Neural progenitor cell (in vitro differentiated cells): ENCODE results near the gene ITPR2. TPM values are rescaled to one million over a fixed set of nuclear protein-coding genes. Genes with fewer than 3 reads are reported as not detected.

ENCODE experiments used
- DNase-seq: peaks from one replicate; pipeline ENCODE4 v3.0.0-alpha.2; 2016; ENCODE audit warnings: low spot score
- H2AFZ ChIP-seq: fragments of 200-600 bp; sonication (generic); replicated peaks from 2 replicates; pipeline ENCODE4 v1.6.1; 2016; ENCODE audit warnings: antibody characterized with exemption
- H3F3A ChIP-seq: fragments of 200-600 bp; sonication (generic); 2 replicates; pipeline ENCODE4 v1.6.1; 2016; ENCODE audit warnings: antibody characterized with exemption, low read depth
- H3K27ac ChIP-seq: fragments of 200-600 bp; sonication (generic); 2 replicates; pipeline ENCODE4 v1.5.1; 2016; ENCODE audit warnings: mild to moderate bottlenecking
- H3K27me3 ChIP-seq: fragments of 200-600 bp; sonication (generic); 2 replicates; pipeline ENCODE4 v1.6.1; 2016; ENCODE audit warnings: mild to moderate bottlenecking, moderate library complexity
- H3K36me3 ChIP-seq: fragments of 200-600 bp; sonication (generic); 2 replicates; pipeline ENCODE4 v1.5.1; 2016
- H3K4me1 ChIP-seq: fragments of 200-600 bp; sonication (generic); 2 replicates; pipeline ENCODE4 v1.6.1; 2016; ENCODE audit warnings: mixed run types
- H3K4me2 ChIP-seq: fragments of 200-600 bp; sonication (generic); 2 replicates; pipeline ENCODE4 v1.6.1; 2016
- H3K4me3 ChIP-seq: fragments of 200-600 bp; sonication (generic); 2 replicates; pipeline ENCODE4 v1.5.1; 2016
- H3K79me2 ChIP-seq: fragments of 200-600 bp; sonication (generic); 2 replicates; pipeline ENCODE4 v1.6.1; 2016; ENCODE audit warnings: low read depth
- H3K9ac ChIP-seq: fragments of 200-600 bp; sonication (generic); 2 replicates; pipeline ENCODE4 v1.6.1; 2016
- H3K9me3 ChIP-seq: fragments of 200-600 bp; sonication (generic); 2 replicates; pipeline ENCODE4 v1.5.1; 2016; ENCODE audit warnings: low read depth
- H4K20me1 ChIP-seq: fragments of 200-600 bp; sonication (generic); 2 replicates; pipeline ENCODE4 v1.6.1; 2016; ENCODE audit warnings: low read depth
- H3K27ac Mint-ChIP-seq: 3 replicates; pipeline ENCODE4 v1.8.0; 2021; ENCODE audit warnings: mixed read lengths
- H3K27me3 Mint-ChIP-seq: 2 replicates; pipeline ENCODE4 v1.8.0; 2022; ENCODE audit warnings: low read depth, mild to moderate bottlenecking, inconsistent platforms, moderate library complexity, mixed read lengths; ENCODE audit not compliant: insufficient read depth
- H3K36me3 Mint-ChIP-seq: 3 replicates; pipeline ENCODE4 v1.8.0; 2021; ENCODE audit warnings: mixed read lengths
- H3K4me1 Mint-ChIP-seq: 3 replicates; pipeline ENCODE4 v1.8.0; 2021; ENCODE audit warnings: mixed read lengths
- H3K4me3 Mint-ChIP-seq: 3 replicates; pipeline ENCODE4 v1.8.0; 2021; ENCODE audit warnings: mild to moderate bottlenecking, moderate library complexity, mixed read lengths
- H3K9me3 Mint-ChIP-seq: 3 replicates; pipeline ENCODE4 v1.8.0; 2020; ENCODE audit warnings: mixed read lengths
- EZH2 ChIP-seq: fragments of 200-600 bp; sonication (generic); IDR thresholded peaks from 2 replicates; pipeline ENCODE4 v1.6.1; 2017; ENCODE audit warnings: antibody characterized with exemption, mild to moderate bottlenecking, moderate library complexity
- EZH2phosphoT487 ChIP-seq: fragments of 200-600 bp; sonication (generic); IDR thresholded peaks from 2 replicates; pipeline ENCODE4 v1.6.1; 2017; ENCODE audit warnings: antibody characterized with exemption
- total RNA-seq: library from RNA; depleted of rRNA; stranded (reverse); fragments of >200 nt; gene quantifications from 2 replicates; pipeline ENCODE4 v1.2.3, GENCODE V29; 2015; ENCODE audit warnings: low replicate concordance
- TF ChIP-seq, protein P1 (sequence below): fragments of 200-600 bp; sonication (generic); IDR thresholded peaks from 2 replicates; pipeline ENCODE4 v1.5.1; 2017; ENCODE audit warnings: antibody characterized with exemption, mild to moderate bottlenecking

Gene ITPR2
- total RNA-seq, 1 donor from 2014 or later = 11.4 TPM

DNA sequence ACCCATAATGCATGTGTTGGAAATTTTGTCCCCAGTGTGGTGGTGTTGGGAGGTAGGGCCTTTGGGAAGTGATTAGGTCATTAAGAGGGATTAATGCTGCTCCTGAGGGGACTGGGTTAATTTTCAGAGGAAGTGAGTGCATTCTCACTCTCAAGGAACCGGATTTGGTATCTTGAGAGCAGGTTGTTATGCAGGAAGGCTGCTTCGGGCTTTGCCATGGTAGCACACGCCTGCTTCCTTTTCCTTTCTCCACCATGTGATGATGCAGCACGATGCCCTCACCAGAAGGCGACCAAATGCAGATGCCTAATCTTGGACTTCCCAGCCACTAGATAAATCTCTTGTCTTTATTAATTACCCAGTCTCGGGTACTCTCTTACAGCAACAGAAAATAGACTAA is 380.5 kb downstream of the ITPR2 start:
- H3K9me3 Mint-ChIP-seq = no peaks in the 10 kb centered on the region
- H3K27me3 ChIP-seq = no peaks in the 10 kb centered on the region
- H3K4me1 Mint-ChIP-seq = no peaks in the 10 kb centered on the region
- TF ChIP-seq EZH2phosphoT487 (no peak), EZH2 (no peak)
- TF ChIP-seq, protein P1, sequence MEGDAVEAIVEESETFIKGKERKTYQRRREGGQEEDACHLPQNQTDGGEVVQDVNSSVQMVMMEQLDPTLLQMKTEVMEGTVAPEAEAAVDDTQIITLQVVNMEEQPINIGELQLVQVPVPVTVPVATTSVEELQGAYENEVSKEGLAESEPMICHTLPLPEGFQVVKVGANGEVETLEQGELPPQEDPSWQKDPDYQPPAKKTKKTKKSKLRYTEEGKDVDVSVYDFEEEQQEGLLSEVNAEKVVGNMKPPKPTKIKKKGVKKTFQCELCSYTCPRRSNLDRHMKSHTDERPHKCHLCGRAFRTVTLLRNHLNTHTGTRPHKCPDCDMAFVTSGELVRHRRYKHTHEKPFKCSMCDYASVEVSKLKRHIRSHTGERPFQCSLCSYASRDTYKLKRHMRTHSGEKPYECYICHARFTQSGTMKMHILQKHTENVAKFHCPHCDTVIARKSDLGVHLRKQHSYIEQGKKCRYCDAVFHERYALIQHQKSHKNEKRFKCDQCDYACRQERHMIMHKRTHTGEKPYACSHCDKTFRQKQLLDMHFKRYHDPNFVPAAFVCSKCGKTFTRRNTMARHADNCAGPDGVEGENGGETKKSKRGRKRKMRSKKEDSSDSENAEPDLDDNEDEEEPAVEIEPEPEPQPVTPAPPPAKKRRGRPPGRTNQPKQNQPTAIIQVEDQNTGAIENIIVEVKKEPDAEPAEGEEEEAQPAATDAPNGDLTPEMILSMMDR = no peak
- H3K9me3 ChIP-seq = no peaks in the 10 kb centered on the region
- no peaks in the 10 kb centered on the region for H3K4me1 ChIP-seq
- H3K36me3 ChIP-seq = no peaks in the 10 kb centered on the region
- H3K27ac Mint-ChIP-seq = no peak overlapping the region
- H3K9ac ChIP-seq = no peak overlapping the region
- no peak for DNase-seq
- no peaks in the 10 kb centered on the region for H3F3A ChIP-seq
- H3K4me2 ChIP-seq = no peak overlapping the region
- H2AFZ ChIP-seq = no peak overlapping the region
- H3K4me3 Mint-ChIP-seq = no peak overlapping the region
- no peaks in the 10 kb centered on the region for H3K27me3 Mint-ChIP-seq
- no peak overlapping the region for H3K4me3 ChIP-seq
- no peak overlapping the region for H3K27ac ChIP-seq
- H3K79me2 ChIP-seq = no peaks in the 10 kb centered on the region
- H4K20me1 ChIP-seq = no peaks in the 10 kb centered on the region
- no peaks in the 10 kb centered on the region for H3K36me3 Mint-ChIP-seq

- no peaks in the 10 kb centered on the region for H3K9me3 Mint-ChIP-seq
- Histone ChIP-seq H3K4me2 (no peak overlapping the region), H3K9ac (no peak overlapping the region)
Observed at GRCh38 chr12:26451763-26452162, 381.2 kb downstream of the ITPR2 start.

GRCh38 chr12:26445909-26446308 is 387.1 kb downstream of the ITPR2 start:
- Mint-ChIP-seq H3K27me3 (no peaks in the 10 kb centered on the region), H3K4me1 (no peaks in the 10 kb centered on the region), H3K4me3 (no peak overlapping the region), H3K27ac (no peak overlapping the region), H3K9me3 (no peaks in the 10 kb centered on the region), H3K36me3 (no peaks in the 10 kb centered on the region)
- DNase-seq = no peak
- Histone ChIP-seq H3K9me3 (no peaks in the 10 kb centered on the region), H3K27me3 (no peaks in the 10 kb centered on the region), H3K4me1 (no peaks in the 10 kb centered on the region), H4K20me1 (no peaks in the 10 kb centered on the region), H3K9ac (no peak overlapping the region), H3K27ac (no peak overlapping the region), H3K36me3 (no peaks in the 10 kb centered on the region), H3K4me3 (no peak overlapping the region), H3K79me2 (no peaks in the 10 kb centered on the region), H2AFZ (peak overlapping the region; percentile 12), H3K4me2 (no peak overlapping the region), H3F3A (no peaks in the 10 kb centered on the region)
- TF ChIP-seq EZH2phosphoT487 = no peak
- TF ChIP-seq, protein P1 = no peak
- no peak for TF ChIP-seq EZH2

More at GRCh38 chr12:26451763-26452162, 381.2 kb downstream of the ITPR2 start:
- H3K27me3 ChIP-seq = no peaks in the 10 kb centered on the region
- no peak overlapping the region for H3K4me3 ChIP-seq
- H3K27ac ChIP-seq = no peak overlapping the region
- H3K27me3 Mint-ChIP-seq = no peaks in the 10 kb centered on the region
- no peaks in the 10 kb centered on the region for H4K20me1 ChIP-seq
- H3K79me2 ChIP-seq = no peaks in the 10 kb centered on the region
- no peak overlapping the region for H3K4me3 Mint-ChIP-seq
- H3F3A ChIP-seq = no peaks in the 10 kb centered on the region
- no peaks in the 10 kb centered on the region for H3K9me3 ChIP-seq
- no peaks in the 10 kb centered on the region for H3K4me1 Mint-ChIP-seq
- H3K27ac Mint-ChIP-seq = no peak overlapping the region
- H3K4me1 ChIP-seq = no peaks in the 10 kb centered on the region
- TF ChIP-seq EZH2 (no peak), EZH2phosphoT487 (no peak)
- TF ChIP-seq, protein P1 = no peak
- DNase-seq = no peak
- H3K36me3 ChIP-seq = no peaks in the 10 kb centered on the region
- H3K36me3 Mint-ChIP-seq = no peaks in the 10 kb centered on the region
- no peak overlapping the region for H2AFZ ChIP-seq
